B cell (primary cell): ENCODE measurements around the gene SAP30. TPM values are rescaled to one million over a fixed set of nuclear protein-coding genes. Genes with fewer than 3 reads are reported as not detected.

Source experiments
- ATAC-seq: fragments of 200-7000 bp; cut with Tn5 transposase; one replicate; pipeline ENCODE4 v1.10.0; 2021; ENCODE audit warnings: low read depth, mild to moderate bottlenecking, moderate number of reproducible peaks, moderate library complexity
- CTCF ChIA-PET: fragments of 350-600 bp; sonication (Branson Sonifier 250); formaldehyde crosslinking; loops from one replicate; lab custom pipeline; 2021; ENCODE audit warnings: antibody characterized with exemption, inconsistent platforms; lab: Charles Lee
- POLR2A ChIA-PET: fragments of 350-600 bp; sonication (Branson Sonifier 250); formaldehyde crosslinking; loops from one replicate; lab custom pipeline; 2021; ENCODE audit warnings: antibody characterized with exemption; lab: Charles Lee
- DNase-seq: peaks from one replicate; pipeline ENCODE4 v3.0.0; 2013
- H2AFZ ChIP-seq: 2 replicates; pipeline ENCODE4 v1.6.1; 2012; ENCODE audit warnings: mild to moderate bottlenecking, low read depth, low read length; ENCODE audit not compliant: insufficient read depth, poor library complexity, severe bottlenecking
- H3K27ac ChIP-seq, 2 donors: 1 replicate in 1 of 2; 2 replicates in 1 of 2; pipeline ENCODE4 v1.5.1; 2012 to 2013; ENCODE audit warnings: low read length in 2 of 2, mild to moderate bottlenecking in 2 of 2, moderate library complexity in 1 of 2
- H3K27me3 ChIP-seq, 4 experiments: fragments of 200-600 bp in 1 of 4; sonication (generic) in 1 of 4; replicated peaks in 1 of 4; 1 replicate in 2 of 4; 2 replicates in 2 of 4; pipeline versions ENCODE4 v1.6.1 to v1.7.0; 2013 to 2016; ENCODE audit warnings: low read length in 3 of 4, mild to moderate bottlenecking in 2 of 4, mixed read lengths in 1 of 4, moderate library complexity in 1 of 4; ENCODE audit not compliant: insufficient read depth in 4 of 4, control insufficient read depth in 3 of 4; ENCODE audit errors: control extremely low read depth in 1 of 4
- H3K36me3 ChIP-seq, 2 experiments: replicated peaks in 1 of 2; 1 replicate in 1 of 2; 2 replicates in 1 of 2; pipeline versions ENCODE4 v1.6.1 to v1.7.1; 2013; ENCODE audit warnings: low read length in 1 of 2; ENCODE audit not compliant: insufficient read depth in 2 of 2, control insufficient read depth in 1 of 2; ENCODE audit errors: control extremely low read depth in 1 of 2, extremely low read depth in 1 of 2
- H3K4me1 ChIP-seq, 2 donors: fragments of 200-600 bp in 1 of 2; sonication (generic) in 1 of 2; 1 replicate in 1 of 2; 2 replicates in 1 of 2; pipeline versions ENCODE4 v1.5.1 to v1.6.1; 2013 to 2017; ENCODE audit warnings: low read length in 2 of 2; ENCODE audit not compliant: control insufficient read depth in 2 of 2, insufficient read depth in 2 of 2
- H3K4me2 ChIP-seq: replicated peaks from 2 replicates; pipeline ENCODE3; 2012; ENCODE audit warnings: mild to moderate bottlenecking, low read depth, low read length; ENCODE audit not compliant: poor library complexity, severe bottlenecking
- H3K4me3 ChIP-seq, 5 experiments: fragments of 200-600 bp in 1 of 5; sonication (generic) in 1 of 5; 1 replicate in 3 of 5; 2 replicates in 2 of 5; pipeline versions ENCODE4 v1.5.1 to v1.7.0; 2011 to 2016; ENCODE audit warnings: low read length in 4 of 5, mild to moderate bottlenecking in 4 of 5, low read depth in 2 of 5, control low read depth in 1 of 5, moderate library complexity in 1 of 5; ENCODE audit not compliant: insufficient read depth in 1 of 5; ENCODE audit errors: control extremely low read depth in 1 of 5, extremely low read depth in 1 of 5
- H3K79me2 ChIP-seq: fragments of 200-600 bp; sonication (generic); one replicate; pipeline ENCODE4 v1.6.0; 2016; ENCODE audit warnings: low read length; ENCODE audit not compliant: control insufficient read depth, insufficient read depth
- H3K9ac ChIP-seq: fragments of 200-600 bp; sonication (generic); 2 replicates; pipeline ENCODE4 v1.6.1; 2017; ENCODE audit warnings: mild to moderate bottlenecking, low read length, moderate library complexity
- H3K9me3 ChIP-seq, 3 donors: one replicate each; pipeline versions ENCODE4 v1.6.1 to v1.7.1; 2013; ENCODE audit warnings: low read length in 2 of 3; ENCODE audit not compliant: control insufficient read depth in 2 of 3, insufficient read depth in 1 of 3; ENCODE audit errors: control extremely low read depth in 1 of 3
- H4K20me1 ChIP-seq: 2 replicates; pipeline ENCODE4 v1.6.0; 2012; ENCODE audit warnings: mild to moderate bottlenecking, low read length; ENCODE audit not compliant: insufficient read depth, control insufficient read depth, poor library complexity, severe bottlenecking
- H3K27ac Mint-ChIP-seq: one replicate; pipeline ENCODE4 v1.8.0; 2021; ENCODE audit warnings: mixed read lengths
- H3K27me3 Mint-ChIP-seq: one replicate; pipeline ENCODE4 v1.8.0; 2021; ENCODE audit warnings: mixed read lengths
- H3K4me1 Mint-ChIP-seq: one replicate; pipeline ENCODE4 v1.8.0; 2021; ENCODE audit warnings: mixed read lengths
- H3K4me3 Mint-ChIP-seq: one replicate; pipeline ENCODE4 v1.8.0; 2021; ENCODE audit warnings: mixed read lengths
- H3K9me3 Mint-ChIP-seq: one replicate; pipeline ENCODE4 v1.8.0; 2022; ENCODE audit warnings: mixed read lengths; ENCODE audit not compliant: insufficient read depth
- CTCF ChIP-seq: fragments of 200-600 bp; IDR thresholded peaks from one replicate; pipeline ENCODE4 v1.8.0; 2022; ENCODE audit warnings: antibody characterized with exemption, mild to moderate bottlenecking
- EZH2 ChIP-seq: IDR thresholded peaks from 2 replicates; pipeline ENCODE4 v1.6.1; 2012; ENCODE audit warnings: borderline replicate concordance, low read depth, mild to moderate bottlenecking, moderate library complexity, low read length; ENCODE audit not compliant: insufficient read depth, poor library complexity, severe bottlenecking
- WGBS: methylation state at CpG from one replicate; pipeline ENCODE4 v1.1.5; 2013; ENCODE audit warnings: missing lambda C conversion rate; ENCODE audit not compliant: insufficient coverage; 5-methylcytosine and 5-hydroxymethylcytosine counted together
- intact Hi-C: fragments of 100-400 bp; cut with micrococcal nuclease; formaldehyde crosslinking; loops from one replicate; pipeline ENCODE4 v1.10.0; 2022
- polyA plus RNA-seq: library from polyadenylated mRNA; depleted of rRNA; stranded (reverse); fragments of >200 nt; gene quantifications from 2 replicates; pipeline ENCODE4 v1.2.3, GENCODE V29; 2012
- total RNA-seq, 2 donors: library from RNA; stranded (reverse); fragments of 120-200 nt in 1 of 2; gene quantifications; 1 replicate in 1 of 2; 2 replicates in 1 of 2; pipeline versions ENCODE4 v1.2.3 to v1.2.4, GENCODE V29; 2013 to 2022

Gene SAP30
- total and polyA plus RNA-seq, 2 donors (not counting 1 experiment from before 2014, with no cell fraction given): 2.5 to 3.5 TPM

DNA sequence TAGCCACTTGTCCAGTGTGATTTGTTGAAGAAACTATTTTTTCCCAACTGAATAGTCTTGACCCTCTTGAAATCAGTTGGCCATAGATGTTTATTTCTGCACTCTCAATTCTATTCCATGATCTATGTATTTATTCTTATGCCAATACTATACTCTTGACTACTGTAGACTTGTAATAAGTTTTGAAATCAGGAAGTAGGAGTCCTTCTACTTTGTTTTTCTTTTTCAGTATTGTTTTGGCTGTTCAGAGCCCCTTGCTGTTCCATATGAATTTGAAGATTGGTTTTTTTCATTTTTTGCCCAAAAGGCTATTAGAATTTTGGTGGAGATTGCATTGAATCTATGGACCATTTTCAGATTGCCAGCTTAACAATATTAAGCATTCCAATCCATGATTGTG, 10.2 kb downstream of the SAP30 start:
- Histone ChIP-seq H2AFZ (no peak overlapping the region), H3K4me1 (no peaks in the 10 kb centered on the region), H3K9ac (no peak overlapping the region), H3K27ac (no peak overlapping the region), H4K20me1 (no peaks in the 10 kb centered on the region), H3K79me2 (no peaks in the 10 kb centered on the region), H3K4me2 (no peak overlapping the region), H3K4me3 (no peak overlapping the region), H3K36me3 (no peaks in the 10 kb centered on the region), H3K27me3 (no peaks in the 10 kb centered on the region), H3K9me3 (no peaks in the 10 kb centered on the region)
- CTCF ChIA-PET: no interaction called here
- POLR2A ChIA-PET: no interaction called here
- Mint-ChIP-seq H3K9me3 (no peaks in the 10 kb centered on the region), H3K4me1 (no peaks in the 10 kb centered on the region), H3K27ac (no peak overlapping the region), H3K27me3 (no peaks in the 10 kb centered on the region), H3K4me3 (no peak overlapping the region)
- no peak for TF ChIP-seq EZH2
- TF ChIP-seq CTCF: no peak
- no peak for ATAC-seq
- no peak for DNase-seq
- intact Hi-C loops: no loop called here

- no peaks in the 10 kb centered on the region for H4K20me1 ChIP-seq
- no peak overlapping the region for H3K4me3 ChIP-seq
- H3K4me1 ChIP-seq: no peaks in the 10 kb centered on the region
- ChIA-PET CTCF (no interaction called here), POLR2A (no interaction called here)
- Mint-ChIP-seq H3K4me1 (no peaks in the 10 kb centered on the region), H3K27ac (no peak overlapping the region), H3K4me3 (no peak overlapping the region), H3K9me3 (no peaks in the 10 kb centered on the region), H3K27me3 (no peaks in the 10 kb centered on the region)
- no peak overlapping the region for H3K9ac ChIP-seq
- no peaks in the 10 kb centered on the region for H3K36me3 ChIP-seq
- H3K79me2 ChIP-seq: no peaks in the 10 kb centered on the region
- intact Hi-C loops: no loop called here
- TF ChIP-seq EZH2 (no peak), CTCF (no peak)
- H3K27me3 ChIP-seq: no peaks in the 10 kb centered on the region
- WGBS: no CpG with 5 or more reads among the region's 1 CpG
- H3K9me3 ChIP-seq: no peaks in the 10 kb centered on the region
- no peak for DNase-seq
- no peak overlapping the region for H2AFZ ChIP-seq
- H3K4me2 ChIP-seq: no peak overlapping the region
- no peak for ATAC-seq
- no peak overlapping the region for H3K27ac ChIP-seq
Measured at GRCh38 chr4:173381610-173382009, 10.9 kb downstream of the SAP30 start.
